RWPE1 (cell line): ENCODE results near the gene HOXA10.

Experiments used
- CTCF ChIA-PET: fragments of 350-600 bp; sonication (Branson Sonifier 250); formaldehyde crosslinking; extraction: SDS; loops from one replicate; lab custom pipeline; 2021; lab: Yijun Ruan, JAX
- POLR2A ChIA-PET: fragments of 400-600 bp; formaldehyde crosslinking; extraction: SDS; loops from one replicate; lab custom pipeline; 2020; ENCODE audit warnings: antibody characterized with exemption; ENCODE audit not compliant: low non-redundant PET; lab: Yijun Ruan, JAX
- DNase-seq: peaks from one replicate; pipeline ENCODE4 v3.0.0; 2012; ENCODE audit warnings: low spot score
- H3K27ac ChIP-seq: fragments of 450-650 bp; 2 replicates; pipeline ENCODE4 v1.5.1; 2017
- TF ChIP-seq, protein P1 (sequence below): fragments of 450-650 bp; conservative IDR thresholded peaks from 2 replicates; pipeline ENCODE4 v1.5.1; 2017; ENCODE audit warnings: low read depth, mild to moderate bottlenecking

Gene HOXA10

DNA sequence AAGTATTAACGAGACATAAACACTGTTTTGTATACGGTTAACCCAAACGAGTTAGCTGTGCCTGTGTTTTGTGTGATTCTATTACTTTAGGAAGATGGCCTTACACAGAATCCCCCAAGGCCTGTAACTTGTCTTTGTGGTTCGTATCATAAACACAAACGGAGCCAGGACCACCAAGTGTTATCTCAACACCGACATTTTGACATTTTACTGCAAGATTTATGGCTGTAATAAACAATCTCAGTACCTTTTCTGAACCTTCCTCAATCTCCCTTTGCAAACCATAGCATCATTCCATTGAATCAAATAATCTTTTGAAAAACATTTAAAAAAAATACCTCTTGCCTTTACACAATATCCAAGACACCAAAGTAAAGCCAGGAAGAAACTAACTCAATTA is 41.1 kb downstream of the HOXA10 start:
- H3K27ac ChIP-seq, result no peak overlapping the region
- CTCF ChIA-PET, result no interaction called here
- no peak for DNase-seq
- TF ChIP-seq, protein P1, sequence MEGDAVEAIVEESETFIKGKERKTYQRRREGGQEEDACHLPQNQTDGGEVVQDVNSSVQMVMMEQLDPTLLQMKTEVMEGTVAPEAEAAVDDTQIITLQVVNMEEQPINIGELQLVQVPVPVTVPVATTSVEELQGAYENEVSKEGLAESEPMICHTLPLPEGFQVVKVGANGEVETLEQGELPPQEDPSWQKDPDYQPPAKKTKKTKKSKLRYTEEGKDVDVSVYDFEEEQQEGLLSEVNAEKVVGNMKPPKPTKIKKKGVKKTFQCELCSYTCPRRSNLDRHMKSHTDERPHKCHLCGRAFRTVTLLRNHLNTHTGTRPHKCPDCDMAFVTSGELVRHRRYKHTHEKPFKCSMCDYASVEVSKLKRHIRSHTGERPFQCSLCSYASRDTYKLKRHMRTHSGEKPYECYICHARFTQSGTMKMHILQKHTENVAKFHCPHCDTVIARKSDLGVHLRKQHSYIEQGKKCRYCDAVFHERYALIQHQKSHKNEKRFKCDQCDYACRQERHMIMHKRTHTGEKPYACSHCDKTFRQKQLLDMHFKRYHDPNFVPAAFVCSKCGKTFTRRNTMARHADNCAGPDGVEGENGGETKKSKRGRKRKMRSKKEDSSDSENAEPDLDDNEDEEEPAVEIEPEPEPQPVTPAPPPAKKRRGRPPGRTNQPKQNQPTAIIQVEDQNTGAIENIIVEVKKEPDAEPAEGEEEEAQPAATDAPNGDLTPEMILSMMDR, result no peak
- POLR2A ChIA-PET, result interaction anchor here (0.7 kb wide), 1 partner anchor 28 kb away, joined by 3 read pairs; no protein-coding TSS in a partner anchor

- TF ChIP-seq, protein P1, result no peak
- POLR2A ChIA-PET, result no interaction called here
- CTCF ChIA-PET, result interaction anchor here (0.7 to 1.8 kb wide), 4 partner anchors 10 to 33 kb away, joined by 3 to 8 read pairs (median 4); partner anchors contain the start of gene HOXA5
- H3K27ac ChIP-seq, result no peak overlapping the region
- DNase-seq, result no peak
Measured at GRCh38 chr7:27132214-27132613, 41.9 kb downstream of the HOXA10 start.

- H3K27ac ChIP-seq, result peak overlapping the region; percentile 90
- ChIA-PET POLR2A (interaction anchor here (0.5 to 0.8 kb wide), 3 partner anchors 29 to 84 kb away, joined by 3 to 5 read pairs (median 3); no protein-coding TSS in a partner anchor), CTCF (interaction anchor here (0.5 to 1.8 kb wide), 10 partner anchors 8 to 767 kb away, joined by 3 to 8 read pairs (median 4); partner anchors contain the start of gene HOXA5)
- no peak for DNase-seq
- TF ChIP-seq, protein P1, result no peak
Measured at GRCh38 chr7:27131390-27131819, 42.7 kb downstream of the HOXA10 start.

DNA sequence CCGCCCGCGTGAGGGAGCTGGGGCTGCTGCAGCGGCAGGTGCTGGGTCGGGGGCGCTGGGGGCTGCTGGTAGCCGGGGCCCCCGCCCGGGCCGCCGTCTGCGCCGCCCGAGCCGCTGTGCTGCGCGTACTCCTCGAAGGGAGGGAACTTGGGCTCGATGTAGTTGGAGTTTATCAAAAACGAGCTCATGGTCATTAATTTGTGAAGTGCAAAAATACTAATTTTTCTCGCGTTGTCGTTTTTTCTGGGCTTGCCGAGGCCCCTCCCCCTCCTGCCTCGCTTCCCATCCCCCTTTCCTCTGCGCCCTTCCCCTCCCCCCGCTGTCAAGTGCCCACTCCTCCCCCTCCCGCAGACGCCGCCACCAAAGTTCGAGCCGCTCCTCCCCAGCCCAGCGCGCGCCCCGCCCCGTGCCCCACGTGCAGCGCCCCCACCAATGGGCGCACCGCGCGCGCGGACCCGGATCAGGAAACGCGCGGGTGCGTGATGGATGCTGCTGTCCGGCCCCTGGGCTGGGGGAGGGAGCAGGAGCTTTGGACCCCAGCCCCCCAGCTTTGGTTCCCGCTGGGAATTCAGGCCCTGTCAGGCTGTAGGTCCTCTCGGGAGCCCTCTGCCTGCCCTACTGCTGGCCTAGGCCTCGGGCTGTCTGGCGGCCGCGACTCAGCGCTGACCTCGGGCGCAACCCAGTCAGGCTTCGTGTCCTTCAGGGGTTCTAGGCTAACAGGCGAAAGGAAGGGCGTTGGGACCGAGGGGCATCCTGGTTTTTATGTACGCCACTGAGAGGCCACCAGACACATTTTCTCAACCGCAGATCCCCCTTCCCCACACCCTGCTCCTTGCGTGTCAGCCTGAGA is 43.4 kb downstream of the HOXA10 start, which contains the start of gene HOXA4:
Gene HOXA4 (minus strand): TSS at position 218 of the 850 bp plus-strand sequence. CDS start 24 bp downstream, at position 194.
- TF ChIP-seq, protein P1, result no peak
- ChIA-PET POLR2A (interaction anchor here (0.5 to 0.8 kb wide), 4 partner anchors 30 to 1471 kb away, joined by 3 to 5 read pairs (median 3); no protein-coding TSS in a partner anchor), CTCF (interaction anchor here (0.6 to 1.8 kb wide), 13 partner anchors 8 to 1955 kb away, joined by 3 to 8 read pairs (median 4); partner anchors contain the start of gene HOXA5)
- peak within 1 kb of the TSS; percentile 90 for H3K27ac ChIP-seq
- peak; percentile 93 for DNase-seq

DNA sequence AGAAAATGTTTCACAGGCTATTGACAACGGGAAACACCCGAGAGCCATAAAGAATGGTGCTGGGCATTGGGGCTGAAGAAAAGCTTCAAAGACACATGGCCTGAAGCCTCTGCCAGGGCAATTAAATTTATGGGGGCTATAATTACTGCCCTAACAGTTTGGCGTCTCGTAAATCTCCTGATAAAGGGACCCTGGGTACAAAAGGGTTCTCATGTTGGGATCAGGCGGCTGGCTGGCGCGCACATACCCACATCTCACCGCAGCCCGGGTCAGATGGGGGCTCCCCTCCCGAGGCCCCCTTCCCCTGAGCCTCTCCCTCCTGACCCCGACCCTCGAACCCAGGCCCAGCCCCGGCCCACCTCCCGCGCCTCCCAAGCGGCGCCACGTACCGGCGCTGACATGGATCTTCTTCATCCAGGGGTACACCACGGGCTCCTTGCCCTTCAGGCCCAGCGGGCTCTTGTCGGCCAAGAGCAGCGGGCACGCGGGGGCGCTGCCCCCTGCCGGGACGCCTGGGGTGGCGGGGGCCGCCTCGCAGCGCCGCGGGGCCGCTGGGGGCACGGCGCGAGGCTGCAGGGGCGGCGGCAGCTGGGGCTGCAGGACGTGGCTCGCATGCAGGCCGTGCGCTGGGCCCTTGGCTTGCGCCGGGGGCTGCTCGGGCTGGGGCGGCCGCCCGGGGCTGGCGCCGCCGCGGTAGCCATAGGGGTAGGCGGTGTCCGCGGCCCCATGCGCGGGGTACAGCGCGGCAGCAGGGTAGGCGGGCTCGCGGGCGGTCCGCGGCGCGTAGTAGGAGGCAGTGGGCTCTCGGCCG is 44.2 kb downstream of the HOXA10 start:
- peak overlapping the region; percentile 90 for H3K27ac ChIP-seq
- POLR2A ChIA-PET, result interaction anchor here (0.6 kb wide), 1 partner anchor 1470 kb away, joined by 3 read pairs; no protein-coding TSS in a partner anchor
- DNase-seq, result no peak
- CTCF ChIA-PET, result interaction anchor here (0.6 to 1.8 kb wide), 5 partner anchors 12 to 778 kb away, joined by 3 to 8 read pairs (median 5); no protein-coding TSS in a partner anchor
- TF ChIP-seq, protein P1, result peak; percentile 82
